Activated CD4-positive, alpha-beta memory T cell treated with anti-CD3 and anti-CD28 coated beads, Interleukin-2, amount 10 ng/mL, durations not matched to agents 7 days and 5 days (primary cell): Measurements from ENCODE around the gene OSBPL3. TPM values are rescaled to one million over a fixed set of nuclear protein-coding genes. Genes with fewer than 3 reads are reported as not detected.
A peak's percentile ranks its signal among the peaks of the same experiment; 100 is the strongest.

Experiments
- CTCF ChIA-PET: fragments of 350-600 bp; sonication (Branson Sonifier 250); formaldehyde crosslinking; loops from one replicate; lab custom pipeline; 2021; ENCODE audit warnings: antibody characterized with exemption, inconsistent platforms; lab: Charles Lee
- POLR2A ChIA-PET: fragments of 350-600 bp; sonication (Branson Sonifier 250); formaldehyde crosslinking; loops from one replicate; lab custom pipeline; 2021; ENCODE audit warnings: antibody characterized with exemption; lab: Charles Lee
- DNase-seq: peaks from one replicate; pipeline ENCODE4 v3.0.0-alpha.2; 2020
- H3K27ac Mint-ChIP-seq: one replicate; pipeline ENCODE4 v1.8.0; 2021; ENCODE audit warnings: mild to moderate bottlenecking, mixed read lengths
- H3K27me3 Mint-ChIP-seq: one replicate; pipeline ENCODE4 v1.8.0; 2021; ENCODE audit warnings: mixed read lengths
- H3K36me3 Mint-ChIP-seq: one replicate; pipeline ENCODE4 v1.8.0; 2021; ENCODE audit warnings: low read depth, mixed read lengths
- H3K4me1 Mint-ChIP-seq: one replicate; pipeline ENCODE4 v1.8.0; 2021; ENCODE audit warnings: mixed read lengths
- H3K4me3 Mint-ChIP-seq: one replicate; pipeline ENCODE4 v1.8.0; 2021; ENCODE audit warnings: mild to moderate bottlenecking, mixed read lengths
- H3K9me3 Mint-ChIP-seq: one replicate; pipeline ENCODE4 v1.8.0; 2021; ENCODE audit warnings: mixed read lengths
- total RNA-seq, 2 experiments: library from RNA; stranded (reverse); gene quantifications; one replicate each; pipeline ENCODE4 v1.2.3, GENCODE V29; 2021

The OSBPL3 gene
- total RNA-seq, 2 experiments from 2014 or later: 90.3 to 99.9 TPM

- Mint-ChIP-seq H3K27me3 (no peaks in the 10 kb centered on the region), H3K9me3 (no peaks in the 10 kb centered on the region), H3K4me1 (peaks cover 67% of the 10 kb centered on the region), H3K4me3 (peak overlapping the region; percentile 90), H3K36me3 (peaks cover 44% of the 10 kb centered on the region), H3K27ac (peak overlapping the region; percentile 88)
- peak; percentile 23 for DNase-seq
- POLR2A ChIA-PET: interaction anchor here (0.6 to 7.1 kb wide), 42 partner anchors 9 to 1306 kb away, joined by 3 to 174 read pairs (median 6); partner anchors contain the start of gene CYCS
- CTCF ChIA-PET: interaction anchor here (0.6 to 8.1 kb wide), 46 partner anchors 9 to 176 kb away, joined by 3 to 90 read pairs (median 5); partner anchors contain the start of gene CYCS
Measured at GRCh38 chr7:24978843-24979469, 1.0 kb downstream of the OSBPL3 start.

- no peak overlapping the region for H3K27ac Mint-ChIP-seq
- CTCF ChIA-PET: interaction anchor here (1.0 to 1.4 kb wide), 2 partner anchors 155 to 163 kb away, joined by 3 to 4 read pairs; no protein-coding TSS in a partner anchor
- POLR2A ChIA-PET: interaction anchor here (6.6 kb wide), 1 partner anchor 66 kb away, joined by 174 read pairs; no protein-coding TSS in a partner anchor
Measured at GRCh38 chr7:24975644-24976260, 4.2 kb downstream of the OSBPL3 start.

GRCh38 chr7:24975172-24975571, 4.8 kb downstream of the OSBPL3 start:
- ChIA-PET POLR2A (no interaction called here), CTCF (interaction anchor here (1.0 to 1.4 kb wide), 2 partner anchors 154 to 163 kb away, joined by 3 to 4 read pairs; no protein-coding TSS in a partner anchor)
- peaks cover 73% of the 10 kb centered on the region for H3K4me1 Mint-ChIP-seq
- H3K4me3 Mint-ChIP-seq: no peak overlapping the region
- H3K27ac Mint-ChIP-seq: no peak overlapping the region
- no peaks in the 10 kb centered on the region for H3K9me3 Mint-ChIP-seq
- peaks cover 60% of the 10 kb centered on the region for H3K36me3 Mint-ChIP-seq
- H3K27me3 Mint-ChIP-seq: no peaks in the 10 kb centered on the region
- no peak for DNase-seq

More at GRCh38 chr7:24975644-24976260, 4.2 kb downstream of the OSBPL3 start:
- Mint-ChIP-seq H3K4me3 (no peak overlapping the region), H3K9me3 (no peaks in the 10 kb centered on the region), H3K36me3 (peaks cover 60% of the 10 kb centered on the region), H3K4me1 (peaks cover 71% of the 10 kb centered on the region), H3K27me3 (no peaks in the 10 kb centered on the region)
- DNase-seq: no peak

GRCh38 chr7:24974026-24974832, 5.7 kb downstream of the OSBPL3 start:
- POLR2A ChIA-PET: no interaction called here
- no peak overlapping the region for H3K4me3 Mint-ChIP-seq
- H3K36me3 Mint-ChIP-seq: peaks cover 64% of the 10 kb centered on the region
- no peaks in the 10 kb centered on the region for H3K9me3 Mint-ChIP-seq
- no peak overlapping the region for H3K27ac Mint-ChIP-seq
- no peak for DNase-seq
- CTCF ChIA-PET: no interaction called here
- H3K27me3 Mint-ChIP-seq: no peaks in the 10 kb centered on the region
- H3K4me1 Mint-ChIP-seq: peaks cover 80% of the 10 kb centered on the region

- H3K27ac Mint-ChIP-seq: no peak overlapping the region
- POLR2A ChIA-PET: interaction anchor here (0.8 to 3.9 kb wide), 2 partner anchors 8 to 62 kb away, joined by 3 to 21 read pairs; partner anchors contain the start of gene OSBPL3
- no peak overlapping the region for H3K4me3 Mint-ChIP-seq
- CTCF ChIA-PET: interaction anchor here (0.6 to 2.0 kb wide), 2 partner anchors 33 to 161 kb away, joined by 3 to 8 read pairs; no protein-coding TSS in a partner anchor
- H3K4me1 Mint-ChIP-seq: peaks cover 79% of the 10 kb centered on the region
- H3K36me3 Mint-ChIP-seq: peaks cover 51% of the 10 kb centered on the region
- H3K27me3 Mint-ChIP-seq: no peaks in the 10 kb centered on the region
- H3K9me3 Mint-ChIP-seq: no peaks in the 10 kb centered on the region
- DNase-seq: no peak
Measured at GRCh38 chr7:24972991-24973390, 7.0 kb downstream of the OSBPL3 start.

- DNase-seq: no peak
- Mint-ChIP-seq H3K4me3 (no peak overlapping the region), H3K36me3 (peaks cover 49% of the 10 kb centered on the region), H3K9me3 (no peaks in the 10 kb centered on the region), H3K27ac (no peak overlapping the region), H3K4me1 (peaks cover 81% of the 10 kb centered on the region), H3K27me3 (no peaks in the 10 kb centered on the region)
- ChIA-PET POLR2A (interaction anchor here (0.8 to 3.9 kb wide), 3 partner anchors 9 to 63 kb away, joined by 3 to 21 read pairs (median 3); partner anchors contain the start of gene OSBPL3), CTCF (interaction anchor here (1.1 to 2.0 kb wide), 3 partner anchors 10 to 160 kb away, joined by 3 to 8 read pairs (median 5); no protein-coding TSS in a partner anchor)
Measured at GRCh38 chr7:24972166-24972477, 7.9 kb downstream of the OSBPL3 start.

DNA sequence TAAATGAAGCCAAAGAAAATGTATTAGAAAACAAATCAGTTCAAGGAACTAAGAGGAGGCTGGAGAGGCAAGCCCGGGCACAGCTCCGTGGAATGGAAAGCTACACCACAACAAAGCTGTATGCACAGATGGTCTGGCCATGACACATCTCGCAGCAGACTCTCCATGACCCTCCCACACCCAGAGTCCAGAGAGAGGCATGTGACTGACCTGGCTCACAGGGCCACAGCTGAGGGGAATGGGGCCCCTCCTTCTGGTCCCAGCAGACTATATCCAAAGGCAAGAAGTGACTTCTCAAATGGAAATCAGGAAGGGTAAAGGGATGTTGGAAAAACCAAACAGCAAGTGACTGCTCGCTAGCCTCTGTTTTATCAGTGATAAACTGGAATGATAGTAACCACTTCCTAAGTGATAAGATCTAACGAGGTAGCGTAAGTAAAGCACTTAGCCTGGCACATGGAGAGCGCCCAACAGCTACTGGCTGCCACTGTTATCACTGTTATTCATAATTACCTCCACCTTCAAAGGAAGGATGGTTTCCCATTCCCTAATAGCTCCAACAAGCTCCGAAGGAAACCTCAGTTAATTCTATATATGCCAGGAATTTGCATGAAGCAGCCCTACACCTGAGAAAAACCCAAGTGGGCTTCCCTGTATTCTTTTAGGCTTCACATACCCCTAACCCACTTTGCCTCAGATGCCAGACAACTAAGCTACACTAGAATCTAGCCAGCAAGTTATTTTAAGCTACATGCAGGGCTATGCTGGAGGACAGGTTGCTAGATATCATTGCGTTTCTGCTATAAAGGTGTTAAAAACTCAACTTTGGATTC, 8.4 kb downstream of the OSBPL3 start:
- DNase-seq: peak; percentile 17
- ChIA-PET CTCF (interaction anchor here (1.1 to 2.0 kb wide), 3 partner anchors 11 to 159 kb away, joined by 3 to 8 read pairs (median 5); no protein-coding TSS in a partner anchor), POLR2A (interaction anchor here (1.0 to 3.9 kb wide), 4 partner anchors 7 to 62 kb away, joined by 3 to 21 read pairs (median 8); partner anchors contain the start of gene OSBPL3)
- H3K27ac Mint-ChIP-seq: no peak overlapping the region
- H3K9me3 Mint-ChIP-seq: no peaks in the 10 kb centered on the region
- H3K36me3 Mint-ChIP-seq: peaks cover 43% of the 10 kb centered on the region
- H3K4me1 Mint-ChIP-seq: peaks cover 81% of the 10 kb centered on the region
- H3K4me3 Mint-ChIP-seq: no peak overlapping the region
- no peaks in the 10 kb centered on the region for H3K27me3 Mint-ChIP-seq

- Mint-ChIP-seq H3K27ac (no peak overlapping the region), H3K9me3 (no peaks in the 10 kb centered on the region)
- POLR2A ChIA-PET: interaction anchor here (1.0 to 3.9 kb wide), 4 partner anchors 8 to 61 kb away, joined by 3 to 21 read pairs (median 8); partner anchors contain the start of gene OSBPL3
Measured at GRCh38 chr7:24970676-24971075, 9.3 kb downstream of the OSBPL3 start.

DNA sequence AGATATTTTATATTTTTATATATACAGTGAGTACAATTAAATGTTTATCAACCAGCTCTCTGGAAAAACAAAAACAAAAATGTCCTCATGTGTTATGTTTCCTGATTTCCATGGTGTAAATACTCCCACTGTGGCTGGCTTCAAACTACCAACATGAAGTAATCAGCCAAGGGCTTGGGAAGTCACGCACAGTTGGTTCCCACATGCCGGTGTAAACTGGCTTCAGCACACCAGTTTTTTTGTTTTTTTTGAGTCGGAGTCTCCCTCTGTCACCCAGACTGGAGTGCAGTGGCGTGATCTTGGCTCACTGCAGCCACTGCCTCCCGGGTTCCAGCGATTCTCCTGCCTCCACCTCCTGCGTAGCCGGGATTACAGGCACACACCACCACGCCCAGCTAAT, 11.8 kb downstream of the OSBPL3 start:
- H3K36me3 Mint-ChIP-seq: peaks cover 32% of the 10 kb centered on the region
- no peaks in the 10 kb centered on the region for H3K27me3 Mint-ChIP-seq
- no peak overlapping the region for H3K27ac Mint-ChIP-seq
- CTCF ChIA-PET: interaction anchor here (0.6 to 1.3 kb wide), 2 partner anchors 12 to 156 kb away, joined by 3 read pairs; no protein-coding TSS in a partner anchor
- no peak for DNase-seq
- H3K4me3 Mint-ChIP-seq: no peak overlapping the region
- POLR2A ChIA-PET: interaction anchor here (3.0 to 3.3 kb wide), 2 partner anchors 11 to 57 kb away, joined by 16 to 68 read pairs; partner anchors contain the start of gene OSBPL3
- no peaks in the 10 kb centered on the region for H3K9me3 Mint-ChIP-seq
- peaks cover 84% of the 10 kb centered on the region for H3K4me1 Mint-ChIP-seq

More at GRCh38 chr7:24970676-24971075, 9.3 kb downstream of the OSBPL3 start:
- Mint-ChIP-seq H3K4me3 (no peak overlapping the region), H3K4me1 (peaks cover 81% of the 10 kb centered on the region), H3K27me3 (no peaks in the 10 kb centered on the region), H3K36me3 (peaks cover 34% of the 10 kb centered on the region)
- no peak for DNase-seq
- CTCF ChIA-PET: interaction anchor here (1.2 kb wide), 1 partner anchor 9 kb away, joined by 5 read pairs; no protein-coding TSS in a partner anchor

DNA sequence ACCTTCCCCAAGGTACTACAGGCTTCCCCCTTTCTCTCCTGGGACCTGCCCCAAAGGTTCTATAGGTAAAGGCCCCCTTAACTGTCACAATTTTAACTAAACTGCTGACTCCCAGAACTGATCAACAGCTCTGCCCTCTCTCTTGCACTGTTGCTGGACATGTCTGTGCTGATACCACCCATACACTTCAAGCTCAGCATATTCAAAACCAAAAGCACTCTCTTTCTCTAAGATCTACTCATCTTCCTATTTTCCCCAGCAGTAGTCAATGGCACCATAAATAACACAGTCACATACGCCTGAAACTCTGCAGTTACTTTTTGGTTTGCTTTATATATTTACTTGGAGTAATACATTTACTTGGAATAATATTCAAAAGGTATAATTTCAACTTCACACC, 12.3 kb downstream of the OSBPL3 start:
- Mint-ChIP-seq H3K4me3 (no peak overlapping the region), H3K9me3 (no peaks in the 10 kb centered on the region), H3K27ac (peak overlapping the region; percentile 27), H3K36me3 (peaks cover 29% of the 10 kb centered on the region), H3K4me1 (peaks cover 85% of the 10 kb centered on the region), H3K27me3 (no peaks in the 10 kb centered on the region)
- DNase-seq: no peak
- ChIA-PET POLR2A (interaction anchor here (3.0 to 3.3 kb wide), 2 partner anchors 12 to 57 kb away, joined by 16 to 68 read pairs; partner anchors contain the start of gene OSBPL3), CTCF (interaction anchor here (1.3 kb wide), 1 partner anchor 11 kb away, joined by 3 read pairs; no protein-coding TSS in a partner anchor)

DNA sequence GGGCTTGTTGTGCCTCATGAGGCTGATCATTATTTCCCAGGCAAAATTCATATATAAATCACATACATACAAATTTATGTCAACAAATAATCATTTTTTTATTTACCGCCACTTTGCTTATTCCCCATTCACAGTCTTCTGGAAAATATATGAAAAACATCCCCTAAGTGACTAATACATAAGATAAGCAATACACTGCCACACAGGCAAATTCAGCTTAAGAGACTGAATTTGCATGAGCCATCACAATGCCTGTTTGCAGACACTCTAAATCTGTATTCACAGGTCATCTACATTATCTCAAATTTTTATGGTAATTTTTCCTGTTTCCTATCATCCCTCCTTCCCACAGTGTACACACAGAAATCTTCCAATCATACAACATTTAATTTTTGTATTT, 13.2 kb downstream of the OSBPL3 start:
- Mint-ChIP-seq H3K4me1 (peaks cover 85% of the 10 kb centered on the region), H3K27ac (peak overlapping the region; percentile 74), H3K27me3 (no peaks in the 10 kb centered on the region), H3K9me3 (no peaks in the 10 kb centered on the region), H3K36me3 (peaks cover 25% of the 10 kb centered on the region), H3K4me3 (no peak overlapping the region)
- DNase-seq: no peak
- CTCF ChIA-PET: interaction anchor here (1.0 to 3.5 kb wide), 2 partner anchors 12 to 85 kb away, joined by 4 to 19 read pairs; partner anchors contain the start of gene OSBPL3
- POLR2A ChIA-PET: interaction anchor here (0.7 to 3.3 kb wide), 6 partner anchors 12 to 89 kb away, joined by 3 to 68 read pairs (median 8); partner anchors contain the start of gene OSBPL3
